ENCODE data around the gene FBXL5. TPM values are rescaled to one million over a fixed set of nuclear protein-coding genes. Genes with fewer than 3 reads are reported as not detected.

Gene FBXL5
- total RNA-seq, 2 donors from 2014 or later = 81.0 to 83.1 TPM

GRCh38 chr4:15695729-15696128 lies 40.6 kb upstream of the FBXL5 start:
- DNase-seq (ENCODE audit: low spot score) = no peak
- H3K4me3 ChIP-seq = no peak overlapping the region
- TF ChIP-seq, protein P1, sequence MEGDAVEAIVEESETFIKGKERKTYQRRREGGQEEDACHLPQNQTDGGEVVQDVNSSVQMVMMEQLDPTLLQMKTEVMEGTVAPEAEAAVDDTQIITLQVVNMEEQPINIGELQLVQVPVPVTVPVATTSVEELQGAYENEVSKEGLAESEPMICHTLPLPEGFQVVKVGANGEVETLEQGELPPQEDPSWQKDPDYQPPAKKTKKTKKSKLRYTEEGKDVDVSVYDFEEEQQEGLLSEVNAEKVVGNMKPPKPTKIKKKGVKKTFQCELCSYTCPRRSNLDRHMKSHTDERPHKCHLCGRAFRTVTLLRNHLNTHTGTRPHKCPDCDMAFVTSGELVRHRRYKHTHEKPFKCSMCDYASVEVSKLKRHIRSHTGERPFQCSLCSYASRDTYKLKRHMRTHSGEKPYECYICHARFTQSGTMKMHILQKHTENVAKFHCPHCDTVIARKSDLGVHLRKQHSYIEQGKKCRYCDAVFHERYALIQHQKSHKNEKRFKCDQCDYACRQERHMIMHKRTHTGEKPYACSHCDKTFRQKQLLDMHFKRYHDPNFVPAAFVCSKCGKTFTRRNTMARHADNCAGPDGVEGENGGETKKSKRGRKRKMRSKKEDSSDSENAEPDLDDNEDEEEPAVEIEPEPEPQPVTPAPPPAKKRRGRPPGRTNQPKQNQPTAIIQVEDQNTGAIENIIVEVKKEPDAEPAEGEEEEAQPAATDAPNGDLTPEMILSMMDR (IDR thresholded peaks at IDR 0.05) = no peak
- peaks cover 0 to 11% of the 10 kb centered on the region in 2 donors for H3K4me1 ChIP-seq
- no peaks in the 10 kb centered on the region for H3K27me3 ChIP-seq
- no peaks in the 10 kb centered on the region for H3K9me3 ChIP-seq
- no peaks in the 10 kb centered on the region for H3K36me3 ChIP-seq
- H3K27ac ChIP-seq = no peak overlapping the region

- Histone ChIP-seq H3K4me3 (no peak overlapping the region), H3K27me3 (no peaks in the 10 kb centered on the region), H3K4me1 (peaks cover 0 to 14% of the 10 kb centered on the region in 2 donors), H3K36me3 (no peaks in the 10 kb centered on the region), H3K27ac (no peak overlapping the region), H3K9me3 (no peaks in the 10 kb centered on the region)
- DNase-seq (ENCODE audit: low spot score) = no peak
- TF ChIP-seq, protein P1 (IDR thresholded peaks at IDR 0.05) = no peak
These were observed 40.1 kb upstream of the FBXL5 start for GRCh38 chr4:15695240-15695699.

GRCh38 chr4:15694431-15694830 lies 39.3 kb upstream of the FBXL5 start:
- no peak for DNase-seq (ENCODE audit: low spot score)
- H3K4me3 ChIP-seq = no peak overlapping the region
- no peaks in the 10 kb centered on the region for H3K36me3 ChIP-seq
- H3K4me1 ChIP-seq = peaks cover 0 to 14% of the 10 kb centered on the region in 2 donors
- no peaks in the 10 kb centered on the region for H3K9me3 ChIP-seq
- TF ChIP-seq, protein P1 (IDR thresholded peaks at IDR 0.05) = no peak
- no peaks in the 10 kb centered on the region for H3K27me3 ChIP-seq
- no peak overlapping the region for H3K27ac ChIP-seq

GRCh38 chr4:15692602-15693001 lies 37.4 kb upstream of the FBXL5 start:
- no peak overlapping the region for H3K27ac ChIP-seq
- H3K36me3 ChIP-seq = peaks cover 5% of the 10 kb centered on the region
- no peak for DNase-seq (ENCODE audit: low spot score)
- H3K27me3 ChIP-seq = no peaks in the 10 kb centered on the region
- TF ChIP-seq, protein P1 (IDR thresholded peaks at IDR 0.05) = no peak
- H3K9me3 ChIP-seq = no peaks in the 10 kb centered on the region
- H3K4me3 ChIP-seq = no peak overlapping the region
- H3K4me1 ChIP-seq = peaks cover 0 to 14% of the 10 kb centered on the region in 2 donors

DNA sequence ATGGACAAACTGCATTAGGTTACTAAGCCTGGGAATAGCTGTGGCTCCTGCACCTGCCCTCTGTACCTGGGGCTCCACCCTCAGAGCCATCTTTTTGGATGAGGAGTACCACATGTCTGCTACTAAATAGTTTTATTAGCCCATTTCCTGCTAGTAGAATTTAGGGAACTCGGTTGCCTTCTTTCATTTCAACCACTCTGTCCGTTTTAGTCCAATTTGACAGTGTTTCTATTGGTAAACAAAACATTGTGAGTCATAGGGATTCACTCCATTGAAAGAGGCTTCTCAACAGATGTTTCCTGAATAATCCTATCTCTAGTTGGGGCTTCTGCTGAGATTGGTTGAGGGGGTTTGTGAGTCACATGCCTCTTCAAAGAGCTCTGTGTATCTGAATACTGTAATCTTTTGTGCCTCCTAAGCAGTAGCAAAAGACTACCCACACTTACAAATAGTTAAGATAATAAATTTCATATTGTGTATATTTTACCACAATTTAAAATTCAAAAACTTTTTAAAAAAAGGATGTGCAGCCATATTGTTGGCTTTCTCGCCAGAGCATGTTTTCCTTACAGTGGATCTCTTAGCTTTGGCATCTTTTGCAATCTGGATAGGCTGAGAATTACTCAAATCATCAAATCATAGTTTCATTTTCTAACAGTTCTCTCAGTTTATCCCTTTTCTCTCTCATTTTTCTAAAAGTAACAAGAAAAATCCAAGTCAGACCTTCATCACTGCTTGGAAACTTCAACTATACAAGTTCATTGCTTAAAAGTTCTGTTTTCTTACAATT lies 36.4 kb upstream of the FBXL5 start:
- H3K27me3 ChIP-seq = no peaks in the 10 kb centered on the region
- H3K4me1 ChIP-seq = peaks cover 0 to 14% of the 10 kb centered on the region in 2 donors
- no peak for DNase-seq (ENCODE audit: low spot score)
- H3K4me3 ChIP-seq = no peak overlapping the region
- H3K27ac ChIP-seq = peak overlapping the region in 1 of 2 donors; percentile 63
- H3K36me3 ChIP-seq = peaks cover 11% of the 10 kb centered on the region
- no peaks in the 10 kb centered on the region for H3K9me3 ChIP-seq
- TF ChIP-seq, protein P1 (IDR thresholded peaks at IDR 0.05) = no peak

All from right atrium auricular region (tissue), 2 donors.